Activated naive CD4-positive, alpha-beta T cell treated with anti-CD3 and anti-CD28 coated beads, Interleukin-2, amount 50 U/mL, for 72 hours (primary cell): ENCODE results near the gene GTF3C2. TPM values are rescaled to one million over a fixed set of nuclear protein-coding genes. Genes with fewer than 3 reads are reported as not detected.
"Not testable (repeated sequence)": the region's sequence is repeated elsewhere in the genome, so short reads cannot be mapped to it uniquely, and the experiment has no call there.

Experiments
- ATAC-seq, 2 donors: fragments of 150-1000 bp; cut with Tn5 transposase; 2 replicates each; pipeline ENCODE4 v1.10.0; 2021; ENCODE audit warnings: mild to moderate bottlenecking in 2 of 2, moderate library complexity in 2 of 2
- DNase-seq, 2 donors: peaks; one replicate each; pipeline ENCODE4 v3.0.0; 2021 to 2022; ENCODE audit warnings: low spot score in 2 of 2
- H3K27ac Mint-ChIP-seq, 2 donors: one replicate each; pipeline ENCODE4 v1.8.0; 2022; ENCODE audit warnings: mild to moderate bottlenecking in 2 of 2, mixed read lengths in 2 of 2
- H3K36me3 Mint-ChIP-seq, 2 donors: one replicate each; pipeline ENCODE4 v1.8.0; 2022; ENCODE audit warnings: mixed read lengths in 2 of 2
- H3K9me3 Mint-ChIP-seq, 2 donors: one replicate each; pipeline ENCODE4 v1.8.0; 2022; ENCODE audit warnings: mixed read lengths in 2 of 2
- total RNA-seq, 2 donors: library from RNA; stranded (reverse); gene quantifications; one replicate each; pipeline ENCODE4 v1.2.3, GENCODE V29; 2022

Gene GTF3C2
- total RNA-seq, 2 donors from 2014 or later, result 62.1 to 76.0 TPM

DNA sequence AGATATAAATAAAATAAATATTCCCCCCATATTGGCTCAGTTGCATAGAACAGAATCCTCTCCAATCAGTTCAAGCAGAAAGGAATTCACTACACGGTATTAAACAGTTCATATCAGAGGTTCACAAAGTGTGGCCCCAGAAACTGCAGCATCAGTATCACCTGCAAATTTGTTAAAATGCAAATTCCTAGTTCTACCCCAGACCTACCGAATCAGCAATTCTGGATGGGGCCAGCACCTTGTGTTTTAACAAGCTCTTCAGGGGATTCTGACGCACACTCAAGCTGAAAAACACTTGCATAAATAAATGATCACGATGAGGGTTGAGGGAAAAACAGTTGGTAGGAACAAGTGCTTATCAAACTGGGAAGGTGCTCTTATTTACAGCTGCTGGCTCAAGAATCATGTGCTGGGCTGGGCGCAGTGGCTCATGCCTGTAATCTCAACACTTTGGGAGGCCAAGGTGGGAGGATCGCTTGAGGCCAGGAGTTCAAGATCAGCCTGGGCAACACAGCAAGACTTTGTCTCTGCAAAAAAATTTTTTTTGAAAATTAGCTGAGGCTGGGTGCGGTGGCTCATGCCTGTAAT is 6.4 kb downstream of the GTF3C2 start:
- DNase-seq, result no peak
- no peak for ATAC-seq
- no peaks in the 10 kb centered on the region for H3K36me3 Mint-ChIP-seq
- H3K27ac Mint-ChIP-seq, result no peak overlapping the region
- no peaks in the 10 kb centered on the region for H3K9me3 Mint-ChIP-seq

- Mint-ChIP-seq H3K9me3 (no peaks in the 10 kb centered on the region), H3K27ac (no peak overlapping the region), H3K36me3 (peaks cover 0 to 5% of the 10 kb centered on the region in 2 donors)
- DNase-seq, result no peak
- ATAC-seq, result no peak
Measured at GRCh38 chr2:27347641-27348040, 8.9 kb downstream of the GTF3C2 start.

- Mint-ChIP-seq H3K27ac (peak overlapping the region in 1 of 2 donors; percentile 29), H3K9me3 (no peaks in the 10 kb centered on the region), H3K36me3 (peaks cover 0 to 11% of the 10 kb centered on the region in 2 donors)
- DNase-seq (no peak), ATAC-seq (no peak)
Measured at GRCh38 chr2:27336173-27336572, 20.4 kb downstream of the GTF3C2 start.

GRCh38 chr2:27335311-27335710 is 21.3 kb downstream of the GTF3C2 start:
- H3K9me3 Mint-ChIP-seq, result no peaks in the 10 kb centered on the region
- peak overlapping the region; percentile 29 to 41 for H3K27ac Mint-ChIP-seq
- DNase-seq, result no peak
- H3K36me3 Mint-ChIP-seq, result peaks cover 0 to 2% of the 10 kb centered on the region in 2 donors
- no peak for ATAC-seq

DNA sequence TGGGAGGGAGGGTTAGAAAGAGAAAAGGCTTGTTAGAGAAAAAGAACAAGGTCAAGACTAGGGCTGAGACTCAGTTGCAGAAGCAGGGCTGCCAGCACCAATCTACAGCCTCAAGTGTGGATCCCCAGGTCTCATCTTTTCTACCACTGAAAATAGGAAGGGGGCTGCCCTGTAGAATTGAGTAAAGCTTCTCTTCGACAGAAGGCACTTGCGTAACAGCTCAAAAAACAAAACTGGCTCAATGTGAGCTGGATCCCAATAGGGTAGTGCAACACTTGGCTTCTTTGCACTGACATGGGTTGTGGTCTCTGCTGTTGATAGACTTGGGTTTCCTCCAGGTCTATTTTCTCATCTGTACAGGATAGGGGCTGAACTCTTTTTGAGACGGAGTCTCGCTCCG is 31.8 kb downstream of the GTF3C2 start:
- Mint-ChIP-seq H3K36me3 (peaks cover 11 to 17% of the 10 kb centered on the region in 2 donors), H3K27ac (peak overlapping the region in 1 of 2 donors; percentile 98), H3K9me3 (no peaks in the 10 kb centered on the region)
- DNase-seq (no peak), ATAC-seq (no peak)

DNA sequence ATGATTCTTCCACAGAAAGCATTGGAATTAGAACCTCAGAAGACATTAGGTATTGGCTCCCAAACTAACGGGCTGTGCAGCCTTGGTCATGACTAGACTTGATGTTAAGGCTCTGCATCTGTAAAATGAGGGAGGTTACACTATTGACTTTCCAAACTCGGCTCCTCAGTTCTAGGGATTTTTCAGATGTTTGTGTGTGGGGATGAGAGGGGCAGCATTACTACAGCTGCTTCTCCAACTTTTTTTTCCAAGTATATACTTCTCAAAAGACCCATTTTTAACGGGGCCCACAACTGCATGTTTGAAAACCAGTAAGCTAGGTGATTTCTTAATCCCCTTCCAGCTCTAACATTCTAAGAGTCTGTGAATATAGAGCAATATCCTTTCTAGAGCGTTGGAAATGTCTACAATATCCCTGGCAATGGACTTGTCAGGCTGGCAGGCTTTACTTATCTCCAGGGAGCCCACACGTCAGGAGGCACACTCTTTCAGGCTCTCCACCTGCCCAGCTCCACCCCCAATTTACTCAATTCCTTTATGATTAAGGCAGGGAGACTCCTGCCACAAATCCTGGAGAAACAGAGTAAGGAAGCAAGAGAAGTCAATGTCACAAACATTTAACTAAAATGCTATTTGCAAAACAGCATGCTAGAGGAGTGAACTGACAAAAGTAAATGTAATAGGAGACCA is 32.8 kb downstream of the GTF3C2 start:
- Mint-ChIP-seq H3K9me3 (no peaks in the 10 kb centered on the region), H3K36me3 (peaks cover 11 to 17% of the 10 kb centered on the region in 2 donors), H3K27ac (peak overlapping the region; percentile 97 to 98)
- DNase-seq (no peak), ATAC-seq (no peak)

DNA sequence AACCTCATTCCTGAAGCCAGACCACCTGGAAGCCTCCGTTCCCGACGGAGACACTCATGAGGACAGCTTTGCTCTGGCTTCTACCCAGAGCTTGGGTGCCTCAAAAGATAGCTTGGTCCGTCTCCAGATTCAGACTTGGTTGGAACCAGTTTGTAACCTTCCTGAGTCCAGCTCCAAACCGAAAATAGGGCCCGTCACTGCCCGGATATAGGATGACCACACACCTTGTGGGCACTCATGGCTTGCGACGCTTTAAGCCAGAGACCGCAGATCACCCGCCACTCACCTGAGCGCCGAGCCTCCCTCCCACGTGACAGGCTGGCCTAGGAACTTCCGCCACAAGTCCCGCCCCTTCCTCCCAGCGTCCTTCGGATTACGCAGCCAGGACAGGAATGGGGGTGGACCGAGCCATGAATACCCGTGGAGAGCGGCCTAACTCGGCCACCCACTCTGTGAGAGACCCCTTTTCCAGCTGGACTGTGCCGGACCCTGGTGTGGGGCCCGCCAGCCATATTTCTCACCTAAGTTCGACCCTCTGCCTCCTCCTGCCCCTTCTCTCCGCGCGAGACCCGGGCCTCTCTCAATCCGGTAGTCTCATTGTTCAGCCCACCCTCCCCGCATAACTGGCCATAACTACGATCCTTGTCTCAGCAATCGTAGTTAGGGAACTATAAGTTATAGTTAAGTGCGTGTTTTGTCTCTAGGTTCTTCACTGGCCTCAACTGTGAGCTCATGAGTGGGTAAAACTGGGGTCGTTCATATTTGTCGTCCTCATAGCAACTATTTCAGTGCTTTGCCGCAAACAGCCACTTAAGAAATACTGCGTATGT is 33.6 kb downstream of the GTF3C2 start, which contains the start of gene MPV17:
Gene MPV17 (minus strand): TSS at position 332 of the 830 bp plus-strand sequence. CDS start 580 bp downstream, outside the sequence.
- Mint-ChIP-seq H3K36me3 (peaks cover 11 to 17% of the 10 kb centered on the region in 2 donors), H3K9me3 (no peaks in the 10 kb centered on the region), H3K27ac (peak within 1 kb of the TSS; percentile 97 to 98)
- ATAC-seq (peak; percentile 96 to 98), DNase-seq (peak; percentile 84 to 91)

DNA sequence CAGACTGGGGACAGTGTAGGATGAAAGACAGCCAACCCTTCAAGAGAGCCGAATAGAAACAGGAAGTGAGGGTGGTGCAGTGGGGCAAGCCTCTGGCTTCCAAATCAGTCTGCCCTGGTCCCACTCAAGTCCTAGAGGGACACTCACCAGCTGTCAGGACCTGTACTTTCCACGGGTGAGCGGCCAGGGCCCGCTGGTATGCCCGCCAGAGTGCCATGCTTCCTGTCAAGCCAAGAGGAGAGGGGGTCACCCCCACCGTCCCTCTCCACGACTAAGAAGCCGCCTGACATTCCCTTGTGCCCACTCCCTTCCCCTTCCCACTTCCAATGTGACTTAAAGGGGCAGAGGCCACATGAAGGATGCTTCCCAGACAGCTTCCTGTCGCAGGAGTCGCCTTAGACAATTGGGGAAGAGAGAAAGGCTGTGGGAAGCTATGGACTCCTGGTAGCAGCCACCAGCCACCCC is 34.2 kb downstream of the GTF3C2 start:
- Mint-ChIP-seq H3K36me3 (peaks cover 11 to 17% of the 10 kb centered on the region in 2 donors), H3K27ac (peak overlapping the region; percentile 97 to 98), H3K9me3 (no peaks in the 10 kb centered on the region)
- peak; percentile 7 to 11 for ATAC-seq
- peak in 1 of 2 donors; percentile 57 for DNase-seq

DNA sequence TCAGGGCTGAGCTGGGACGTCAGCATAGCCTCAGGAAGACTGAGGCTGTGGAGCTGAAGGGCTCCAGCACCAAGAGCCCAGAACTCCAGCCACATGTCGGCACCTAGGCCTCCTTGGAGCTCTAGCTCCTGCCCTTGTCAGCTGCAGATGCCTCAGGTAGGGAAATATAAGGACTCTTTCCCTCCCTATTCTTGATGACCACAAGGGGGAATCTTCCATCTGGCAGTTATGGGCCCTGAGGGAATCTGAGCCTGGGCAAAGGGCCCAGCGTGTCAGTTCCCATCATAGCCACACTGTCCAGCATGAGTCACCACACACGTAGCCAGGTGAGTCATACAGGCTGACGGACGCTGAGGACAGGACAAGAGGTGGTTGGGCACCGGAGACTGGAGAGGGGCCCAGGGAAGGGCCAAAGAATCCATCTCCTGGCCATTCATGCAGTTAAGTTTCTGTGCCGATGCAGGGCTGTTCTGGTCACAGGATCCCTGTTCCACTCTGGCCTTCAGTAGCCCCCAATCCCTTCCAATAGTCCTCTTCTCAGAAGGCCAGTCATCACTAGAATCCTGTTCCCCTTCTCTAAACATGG is 35.5 kb downstream of the GTF3C2 start:
- Mint-ChIP-seq H3K27ac (peak overlapping the region in 1 of 2 donors; percentile 98), H3K36me3 (peaks cover 6 to 7% of the 10 kb centered on the region in 2 donors), H3K9me3 (no peaks in the 10 kb centered on the region)
- ATAC-seq, result peak in 1 of 2 donors; percentile 39
- DNase-seq, result peak in 1 of 2 donors; percentile 59

GRCh38 chr2:27319839-27320238 is 36.7 kb downstream of the GTF3C2 start:
- DNase-seq, H3K9me3 Mint-ChIP-seq, H3K27ac Mint-ChIP-seq, ATAC-seq, H3K36me3 Mint-ChIP-seq: not testable (repeated sequence)

DNA sequence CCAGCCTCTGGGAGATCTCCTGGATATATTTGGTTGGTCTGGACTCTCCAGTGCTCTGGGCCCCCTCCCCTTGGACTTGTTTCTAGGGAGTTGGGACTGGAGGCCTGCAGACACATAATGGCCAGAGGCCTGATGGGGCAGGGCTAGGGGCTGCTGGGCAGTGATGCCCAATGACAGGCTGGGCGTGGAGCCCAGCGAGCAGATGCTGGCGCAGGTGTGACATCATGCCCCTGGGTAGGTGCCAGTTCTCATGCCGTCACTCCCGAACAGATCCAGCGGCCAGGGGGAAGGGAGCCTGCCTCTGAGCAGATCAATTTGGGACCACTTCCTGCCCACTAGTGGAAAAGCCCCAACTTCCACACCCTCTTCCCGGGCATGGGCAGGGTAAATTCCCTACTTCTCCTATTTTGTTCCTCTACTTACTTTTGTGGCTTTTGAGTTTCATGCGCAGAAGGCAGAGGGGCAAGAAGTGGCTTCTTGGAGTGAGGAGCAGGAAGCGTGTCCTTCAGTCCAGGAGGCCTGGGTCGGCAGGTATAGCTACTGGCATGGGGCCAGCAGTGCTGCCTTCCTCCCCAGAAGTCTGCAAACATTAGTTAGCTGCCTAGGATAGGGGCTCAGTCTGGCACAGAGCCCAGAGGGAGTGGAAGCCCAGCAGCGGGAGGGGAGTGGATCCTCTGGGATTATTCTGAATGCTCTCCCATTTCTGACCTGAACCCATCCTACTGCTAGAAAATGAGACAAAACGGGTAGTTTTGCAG is 39.7 kb downstream of the GTF3C2 start:
- H3K27ac Mint-ChIP-seq, result no peak overlapping the region
- DNase-seq, result no peak
- H3K36me3 Mint-ChIP-seq, result no peaks in the 10 kb centered on the region
- no peaks in the 10 kb centered on the region for H3K9me3 Mint-ChIP-seq
- ATAC-seq, result no peak

- Mint-ChIP-seq H3K36me3 (no peaks in the 10 kb centered on the region), H3K27ac (no peak overlapping the region), H3K9me3 (no peaks in the 10 kb centered on the region)
- DNase-seq, result no peak
- ATAC-seq, result no peak
Measured at GRCh38 chr2:27315122-27315521, 41.4 kb downstream of the GTF3C2 start.

DNA sequence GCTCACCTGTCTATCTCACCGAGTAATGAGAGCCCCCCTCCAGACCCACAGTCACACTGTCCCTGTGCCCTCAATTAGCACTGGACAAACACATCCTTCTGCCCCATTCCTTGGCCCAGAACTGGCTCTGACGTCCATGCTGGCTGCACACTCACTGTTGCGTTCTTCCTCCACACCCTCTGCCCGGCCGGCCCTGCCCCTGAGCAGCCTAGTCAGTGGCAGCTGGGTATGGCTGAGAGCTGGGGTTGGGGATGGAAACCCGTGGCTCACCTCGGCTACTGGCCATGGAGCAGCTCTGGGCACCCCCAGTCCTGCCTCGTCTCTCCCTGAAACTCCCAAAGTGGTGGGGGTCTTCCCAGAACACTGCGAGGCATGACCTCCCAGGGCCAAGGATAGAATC is 41.9 kb downstream of the GTF3C2 start:
- peaks cover 2 to 4% of the 10 kb centered on the region in 2 donors for H3K36me3 Mint-ChIP-seq
- H3K9me3 Mint-ChIP-seq, result no peaks in the 10 kb centered on the region
- ATAC-seq (no peak), DNase-seq (no peak)
- H3K27ac Mint-ChIP-seq, result no peak overlapping the region

- Mint-ChIP-seq H3K36me3 (peaks cover 6 to 7% of the 10 kb centered on the region in 2 donors), H3K27ac (no peak overlapping the region), H3K9me3 (no peaks in the 10 kb centered on the region)
- no peak for DNase-seq
- ATAC-seq, result no peak
Measured at GRCh38 chr2:27313882-27314645, 42.5 kb downstream of the GTF3C2 start.

DNA sequence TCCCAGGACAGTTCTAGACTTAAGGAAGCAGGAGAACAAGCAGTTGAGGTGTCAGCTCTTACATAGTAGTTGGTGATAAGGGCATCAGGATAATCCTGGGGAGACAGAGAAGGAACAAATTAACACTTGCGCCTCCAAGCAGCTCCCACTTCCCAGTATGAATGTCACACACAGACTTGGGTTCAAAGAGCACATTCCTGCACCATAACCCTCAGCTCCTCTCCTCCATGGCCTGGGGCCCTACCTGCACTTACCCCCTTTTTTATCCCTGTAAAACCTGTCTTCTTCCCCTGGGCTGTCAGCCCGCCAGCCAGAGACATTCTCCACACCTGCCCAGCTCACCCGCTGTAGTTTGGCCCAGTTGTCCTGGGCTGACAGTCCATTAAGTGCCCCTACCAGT is 44.4 kb downstream of the GTF3C2 start:
- H3K27ac Mint-ChIP-seq, result no peak overlapping the region
- DNase-seq, result no peak
- peaks cover 7 to 12% of the 10 kb centered on the region in 2 donors for H3K36me3 Mint-ChIP-seq
- no peaks in the 10 kb centered on the region for H3K9me3 Mint-ChIP-seq
- no peak for ATAC-seq
